ENCODE data around the gene ZNF407.

The ZNF407 gene

GRCh38 chr18:74791501-74792194 lies 194.0 kb downstream of the ZNF407 start:
- TF ChIP-seq, protein P1, sequence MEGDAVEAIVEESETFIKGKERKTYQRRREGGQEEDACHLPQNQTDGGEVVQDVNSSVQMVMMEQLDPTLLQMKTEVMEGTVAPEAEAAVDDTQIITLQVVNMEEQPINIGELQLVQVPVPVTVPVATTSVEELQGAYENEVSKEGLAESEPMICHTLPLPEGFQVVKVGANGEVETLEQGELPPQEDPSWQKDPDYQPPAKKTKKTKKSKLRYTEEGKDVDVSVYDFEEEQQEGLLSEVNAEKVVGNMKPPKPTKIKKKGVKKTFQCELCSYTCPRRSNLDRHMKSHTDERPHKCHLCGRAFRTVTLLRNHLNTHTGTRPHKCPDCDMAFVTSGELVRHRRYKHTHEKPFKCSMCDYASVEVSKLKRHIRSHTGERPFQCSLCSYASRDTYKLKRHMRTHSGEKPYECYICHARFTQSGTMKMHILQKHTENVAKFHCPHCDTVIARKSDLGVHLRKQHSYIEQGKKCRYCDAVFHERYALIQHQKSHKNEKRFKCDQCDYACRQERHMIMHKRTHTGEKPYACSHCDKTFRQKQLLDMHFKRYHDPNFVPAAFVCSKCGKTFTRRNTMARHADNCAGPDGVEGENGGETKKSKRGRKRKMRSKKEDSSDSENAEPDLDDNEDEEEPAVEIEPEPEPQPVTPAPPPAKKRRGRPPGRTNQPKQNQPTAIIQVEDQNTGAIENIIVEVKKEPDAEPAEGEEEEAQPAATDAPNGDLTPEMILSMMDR (IDR thresholded peaks at IDR 0.05; ENCODE audit: low read depth, low read length, missing control alignments), result no peak
- no peak for DNase-seq (ENCODE audit: low read depth)
- in situ Hi-C loops (cut with HindIII; ENCODE audit: low sequenced_read_pairs), result no loop called here

GRCh38 chr18:74793746-74794145 lies 196.1 kb downstream of the ZNF407 start:
- TF ChIP-seq, protein P1 (IDR thresholded peaks at IDR 0.05; ENCODE audit: low read depth, low read length, missing control alignments), result no peak
- no peak for DNase-seq (ENCODE audit: low read depth)
- in situ Hi-C loops (cut with HindIII; ENCODE audit: low sequenced_read_pairs), result no loop called here
- no peak overlapping the region for H3K4me3 ChIP-seq (ENCODE audit: low read depth, low read length)

More at GRCh38 chr18:74791501-74792194, 194.0 kb downstream of the ZNF407 start:
- H3K4me3 ChIP-seq (ENCODE audit: low read depth, low read length), result no peak overlapping the region

GRCh38 chr18:74795751-74796150 lies 198.1 kb downstream of the ZNF407 start:
- H3K4me3 ChIP-seq (ENCODE audit: low read depth, low read length), result no peak overlapping the region
- TF ChIP-seq, protein P1 (IDR thresholded peaks at IDR 0.05; ENCODE audit: low read depth, low read length, missing control alignments), result no peak
- in situ Hi-C loops (cut with HindIII; ENCODE audit: low sequenced_read_pairs), result no loop called here
- no peak for DNase-seq (ENCODE audit: low read depth)

- no peak for DNase-seq (ENCODE audit: low read depth)
- TF ChIP-seq, protein P1 (IDR thresholded peaks at IDR 0.05; ENCODE audit: low read depth, low read length, missing control alignments), result no peak
- in situ Hi-C loops (cut with HindIII; ENCODE audit: low sequenced_read_pairs), result no loop called here
- no peak overlapping the region for H3K4me3 ChIP-seq (ENCODE audit: low read depth, low read length)
Observed at GRCh38 chr18:74796211-74796610, 198.5 kb downstream of the ZNF407 start.

GRCh38 chr18:74796841-74797576 lies 199.3 kb downstream of the ZNF407 start:
- no peak overlapping the region for H3K4me3 ChIP-seq (ENCODE audit: low read depth, low read length)
- in situ Hi-C loops (cut with HindIII; ENCODE audit: low sequenced_read_pairs), result no loop called here
- DNase-seq (ENCODE audit: low read depth), result no peak
- TF ChIP-seq, protein P1 (IDR thresholded peaks at IDR 0.05; ENCODE audit: low read depth, low read length, missing control alignments), result no peak

GRCh38 chr18:74797577-74798151 lies 200.0 kb downstream of the ZNF407 start:
- H3K4me3 ChIP-seq (ENCODE audit: low read depth, low read length), result no peak overlapping the region
- TF ChIP-seq, protein P1 (IDR thresholded peaks at IDR 0.05; ENCODE audit: low read depth, low read length, missing control alignments), result no peak
- in situ Hi-C loops (cut with HindIII; ENCODE audit: low sequenced_read_pairs), result no loop called here
- DNase-seq (ENCODE audit: low read depth), result no peak
